Neural progenitor cell (in vitro differentiated cells): ENCODE measurements around the gene FAM98C.

Experiments
- EZH2 ChIP-seq: fragments of 200-600 bp; sonication (generic); IDR thresholded peaks from 2 replicates; pipeline ENCODE4 v1.6.1; 2017; ENCODE audit warnings: antibody characterized with exemption, mild to moderate bottlenecking, moderate library complexity
- EZH2phosphoT487 ChIP-seq: fragments of 200-600 bp; sonication (generic); IDR thresholded peaks from 2 replicates; pipeline ENCODE4 v1.6.1; 2017; ENCODE audit warnings: antibody characterized with exemption
- TF ChIP-seq, protein P1 (sequence below): fragments of 200-600 bp; sonication (generic); IDR thresholded peaks from 2 replicates; pipeline ENCODE4 v1.5.1; 2017; ENCODE audit warnings: antibody characterized with exemption, mild to moderate bottlenecking

DNA sequence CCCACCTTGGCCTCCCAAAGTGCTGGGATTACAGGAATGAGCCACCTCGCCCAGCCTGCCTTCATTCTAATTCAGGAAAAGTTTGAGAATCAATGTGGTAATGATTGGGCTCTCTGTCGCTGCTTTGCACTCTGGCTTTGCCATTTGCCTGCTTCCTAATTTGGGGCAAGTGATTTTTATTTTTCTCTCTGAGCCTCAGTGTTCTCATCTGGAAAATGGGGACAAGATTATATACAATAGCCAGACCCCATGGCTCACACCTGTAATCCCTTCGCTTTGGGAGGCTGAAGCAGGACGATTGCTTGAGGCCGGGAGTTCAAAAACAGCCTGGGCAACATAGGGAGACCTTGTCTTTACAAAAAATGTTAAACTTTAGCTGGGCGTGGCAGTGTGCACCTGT, 34.4 kb downstream of the FAM98C start:
- TF ChIP-seq, protein P1, sequence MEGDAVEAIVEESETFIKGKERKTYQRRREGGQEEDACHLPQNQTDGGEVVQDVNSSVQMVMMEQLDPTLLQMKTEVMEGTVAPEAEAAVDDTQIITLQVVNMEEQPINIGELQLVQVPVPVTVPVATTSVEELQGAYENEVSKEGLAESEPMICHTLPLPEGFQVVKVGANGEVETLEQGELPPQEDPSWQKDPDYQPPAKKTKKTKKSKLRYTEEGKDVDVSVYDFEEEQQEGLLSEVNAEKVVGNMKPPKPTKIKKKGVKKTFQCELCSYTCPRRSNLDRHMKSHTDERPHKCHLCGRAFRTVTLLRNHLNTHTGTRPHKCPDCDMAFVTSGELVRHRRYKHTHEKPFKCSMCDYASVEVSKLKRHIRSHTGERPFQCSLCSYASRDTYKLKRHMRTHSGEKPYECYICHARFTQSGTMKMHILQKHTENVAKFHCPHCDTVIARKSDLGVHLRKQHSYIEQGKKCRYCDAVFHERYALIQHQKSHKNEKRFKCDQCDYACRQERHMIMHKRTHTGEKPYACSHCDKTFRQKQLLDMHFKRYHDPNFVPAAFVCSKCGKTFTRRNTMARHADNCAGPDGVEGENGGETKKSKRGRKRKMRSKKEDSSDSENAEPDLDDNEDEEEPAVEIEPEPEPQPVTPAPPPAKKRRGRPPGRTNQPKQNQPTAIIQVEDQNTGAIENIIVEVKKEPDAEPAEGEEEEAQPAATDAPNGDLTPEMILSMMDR: no peak
- TF ChIP-seq EZH2phosphoT487 (no peak), EZH2 (no peak)
